OCI-LY7 (cell line): ENCODE results near the gene NTPCR. TPM values are rescaled to one million over a fixed set of nuclear protein-coding genes. Genes with fewer than 3 reads are reported as not detected.
"Not testable (repeated sequence)": the region's sequence is repeated elsewhere in the genome, so short reads cannot be mapped to it uniquely, and the experiment has no call there.

Experiments
- BruUV-seq: library from RNA; stranded (reverse); fragments of 400-500 nt; replicated peaks from 2 replicates; lab custom pipeline; 2021; lab: Mats Ljungman, UMichigan
- CTCF ChIA-PET: fragments of 300-600 bp; sonication (Branson Sonifier 250); formaldehyde crosslinking; loops from one replicate; lab custom pipeline; 2022; ENCODE audit warnings: antibody characterized with exemption; ENCODE audit not compliant: unreplicated experiment; lab: Charles Lee
- POLR2A ChIA-PET: fragments of 300-600 bp; sonication (Branson Sonifier 250); formaldehyde crosslinking; loops from one replicate; lab custom pipeline; 2022; ENCODE audit warnings: antibody characterized with exemption; lab: Charles Lee
- DNase-seq: peaks from one replicate; pipeline ENCODE4 v3.0.0-alpha.2; 2015; ENCODE audit warnings: low spot score
- H2AFZ ChIP-seq: fragments of 200-600 bp; sonication (generic), shearing (Covaris generic); 2 replicates; pipeline ENCODE4 v1.6.1; 2014; ENCODE audit warnings: mild to moderate bottlenecking, antibody characterized with exemption, low read length, moderate library complexity
- H3K27ac ChIP-seq: fragments of 200-600 bp; sonication (generic); 2 replicates; pipeline ENCODE4 v1.5.1; 2014; ENCODE audit warnings: mixed run types, low read depth, mild to moderate bottlenecking, moderate library complexity, low read length, inconsistent platforms; ENCODE audit not compliant: poor library complexity, severe bottlenecking
- H3K36me3 ChIP-seq: fragments of 200-600 bp; sonication (generic); 2 replicates; pipeline ENCODE4 v1.6.1; 2014; ENCODE audit warnings: mild to moderate bottlenecking, antibody characterized with exemption, low read length, moderate library complexity, mixed read lengths; ENCODE audit not compliant: insufficient read depth
- H3K4me1 ChIP-seq: fragments of 200-600 bp; sonication (generic); 2 replicates; pipeline ENCODE4 v1.5.1; 2014; ENCODE audit warnings: mild to moderate bottlenecking, low read length; ENCODE audit not compliant: insufficient read depth, poor library complexity, severe bottlenecking
- H3K4me2 ChIP-seq: fragments of 200-600 bp; sonication (generic); 2 replicates; pipeline ENCODE4 v1.6.1; 2014; ENCODE audit warnings: mild to moderate bottlenecking, low read length
- H3K4me3 ChIP-seq: fragments of 200-600 bp; sonication (generic); 2 replicates; pipeline ENCODE4 v1.5.1; 2014; ENCODE audit warnings: mild to moderate bottlenecking, low read depth, low read length; ENCODE audit not compliant: poor library complexity, severe bottlenecking
- H3K79me2 ChIP-seq: fragments of 200-600 bp; sonication (generic); 2 replicates; pipeline ENCODE4 v1.6.1; 2016; ENCODE audit warnings: low read depth, mild to moderate bottlenecking, low read length, moderate library complexity, mixed read lengths; ENCODE audit not compliant: insufficient read depth
- H3K9me2 ChIP-seq: fragments of 200-600 bp; sonication (generic); 2 replicates; pipeline ENCODE4 v1.6.1; 2016; ENCODE audit warnings: mild to moderate bottlenecking, low read length, mixed read lengths; ENCODE audit not compliant: insufficient read depth
- H3K9me3 ChIP-seq: fragments of 200-600 bp; sonication (generic); 2 replicates; pipeline ENCODE4 v1.6.1; 2014; ENCODE audit warnings: mild to moderate bottlenecking, mixed run types, low read length, mixed read lengths
- H4K20me1 ChIP-seq: fragments of 200-600 bp; sonication (generic); 2 replicates; pipeline ENCODE4 v1.6.1; 2014; ENCODE audit warnings: mild to moderate bottlenecking, antibody characterized with exemption, low read length, moderate library complexity, mixed read lengths; ENCODE audit not compliant: insufficient read depth
- CTCF ChIP-seq: fragments of 200-600 bp; sonication (generic); conservative IDR thresholded peaks from 2 replicates; pipeline ENCODE4 v1.5.1; 2014; ENCODE audit warnings: mild to moderate bottlenecking, antibody characterized with exemption, low read length, moderate library complexity, mixed read lengths
- EZH2phosphoT487 ChIP-seq: fragments of 200-600 bp; sonication (generic); IDR thresholded peaks from 2 replicates; pipeline ENCODE4 v1.6.1; 2018; ENCODE audit warnings: low read depth, borderline replicate concordance, mild to moderate bottlenecking, mixed run types, antibody characterized with exemption, low read length, moderate library complexity, mixed read lengths
- intact Hi-C: fragments of 100-400 bp; cut with micrococcal nuclease; formaldehyde crosslinking; loops from one replicate; pipeline ENCODE4 v1.10.0; 2022; ENCODE audit not compliant: unreplicated experiment
- total RNA-seq, 2 experiments: library from RNA; depleted of rRNA in 1 of 2; stranded (reverse); fragments of >200 nt in 1 of 2; shearing (Covaris generic) in 1 of 2; gene quantifications; 2 replicates each; pipeline ENCODE4 v1.2.3, GENCODE V29; 2014 to 2022

The NTPCR gene
- total RNA-seq, 2 experiments from 2014 or later, result 17.3 to 39.1 TPM

DNA sequence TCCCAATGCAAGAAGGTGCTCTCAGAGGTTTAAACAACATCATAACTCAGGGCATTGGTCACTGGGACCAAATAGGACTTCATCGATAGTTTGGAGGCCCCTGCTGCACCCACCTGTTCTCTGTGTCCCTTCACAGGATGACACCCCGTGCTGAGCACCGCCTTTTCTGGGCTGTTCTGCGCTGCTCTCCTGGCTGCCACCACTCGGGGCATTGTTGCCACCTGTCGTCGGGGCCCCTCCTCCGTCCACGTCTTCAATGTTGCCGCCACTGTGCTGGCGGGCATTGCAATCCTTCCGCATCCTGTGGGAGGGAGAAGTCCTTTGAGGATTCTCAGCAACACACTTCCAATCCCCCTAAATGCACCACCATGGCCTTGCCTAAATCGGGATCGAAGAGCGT lies 47.7 kb downstream of the NTPCR start:
- Histone ChIP-seq H3K9me3 (no peaks in the 10 kb centered on the region), H2AFZ (no peak overlapping the region), H4K20me1 (no peaks in the 10 kb centered on the region), H3K27ac (no peak overlapping the region), H3K4me2 (no peak overlapping the region), H3K36me3 (peaks cover 21% of the 10 kb centered on the region), H3K4me3 (no peak overlapping the region), H3K4me1 (no peaks in the 10 kb centered on the region), H3K9me2 (no peaks in the 10 kb centered on the region), H3K79me2 (no peaks in the 10 kb centered on the region)
- CTCF ChIA-PET, result no interaction called here
- TF ChIP-seq CTCF, result no peak
- no peak for TF ChIP-seq EZH2phosphoT487
- no peak for DNase-seq
- POLR2A ChIA-PET, result no interaction called here
- intact Hi-C loops, result no loop called here
- BruUV-seq, result no TSS peak

DNA sequence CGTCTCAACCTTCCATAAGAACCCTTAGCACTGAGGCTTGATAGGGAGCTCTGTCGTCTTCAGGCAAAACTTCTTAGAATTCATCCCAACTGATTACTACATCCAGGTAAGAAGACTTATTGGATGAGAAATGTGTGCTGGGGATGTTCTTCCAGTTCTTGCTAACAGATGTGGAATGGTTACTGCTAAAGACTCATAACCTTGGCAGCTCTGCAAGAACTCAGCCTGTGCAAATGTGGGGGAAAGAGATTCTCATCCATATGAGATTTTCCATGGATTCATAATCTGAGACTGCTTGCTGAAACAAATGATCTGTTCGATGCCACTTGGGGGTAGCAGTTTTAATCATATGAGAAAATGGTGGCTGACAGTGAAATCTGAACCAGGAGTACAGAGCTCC lies 48.2 kb downstream of the NTPCR start:
- Histone ChIP-seq H4K20me1 (no peaks in the 10 kb centered on the region), H3K36me3 (peaks cover 21% of the 10 kb centered on the region), H2AFZ (no peak overlapping the region), H3K4me1 (no peaks in the 10 kb centered on the region), H3K9me3 (no peaks in the 10 kb centered on the region), H3K4me3 (no peak overlapping the region), H3K27ac (no peak overlapping the region), H3K79me2 (no peaks in the 10 kb centered on the region), H3K4me2 (no peak overlapping the region), H3K9me2 (no peaks in the 10 kb centered on the region)
- POLR2A ChIA-PET, result no interaction called here
- intact Hi-C loops, result no loop called here
- DNase-seq, result no peak
- CTCF ChIA-PET, result no interaction called here
- no TSS peak for BruUV-seq
- no peak for TF ChIP-seq CTCF
- TF ChIP-seq EZH2phosphoT487, result no peak

DNA sequence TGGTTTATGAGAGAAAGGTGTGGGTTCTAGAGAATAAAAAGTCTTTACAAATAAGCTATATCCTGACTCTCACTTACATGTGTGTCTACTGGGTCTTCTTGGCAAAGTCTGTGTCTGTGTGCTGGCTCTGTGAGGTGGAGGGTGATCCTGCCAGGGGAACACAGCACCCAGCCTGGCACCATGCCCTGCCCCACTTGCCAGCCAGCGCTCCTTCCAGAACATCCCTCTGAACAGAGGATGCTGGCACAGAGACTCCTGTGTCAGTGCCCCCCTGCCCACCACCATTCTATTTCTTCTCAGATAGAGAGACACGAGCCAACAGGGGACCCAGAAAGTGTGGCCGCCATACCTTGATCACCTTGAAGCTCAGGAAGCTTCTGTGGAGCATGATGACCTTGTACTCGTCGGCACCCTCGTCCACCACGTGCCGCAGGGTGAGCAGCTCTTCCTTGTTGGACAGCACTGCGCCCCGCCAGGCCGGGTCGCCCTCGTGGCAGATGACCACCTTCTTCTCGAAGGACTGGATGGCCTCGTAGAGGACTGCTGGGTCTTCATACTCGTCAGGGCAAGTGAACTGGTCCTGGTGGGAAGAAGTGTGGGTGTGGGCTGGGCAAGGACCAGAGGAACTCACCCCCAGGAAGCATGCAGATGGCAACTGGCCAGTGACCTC lies 49.7 kb downstream of the NTPCR start:
- no peak for DNase-seq
- no peaks in the 10 kb centered on the region for H3K4me1 ChIP-seq
- BruUV-seq, result no TSS peak
- H3K4me2 ChIP-seq, result no peak overlapping the region
- no peaks in the 10 kb centered on the region for H3K79me2 ChIP-seq
- H3K4me3 ChIP-seq, result no peak overlapping the region
- H3K9me2 ChIP-seq, result no peaks in the 10 kb centered on the region
- intact Hi-C loops, result no loop called here
- CTCF ChIA-PET, result no interaction called here
- H3K36me3 ChIP-seq, result peaks cover 15% of the 10 kb centered on the region
- no peaks in the 10 kb centered on the region for H4K20me1 ChIP-seq
- POLR2A ChIA-PET, result interaction anchor here (0.5 to 1.1 kb wide), 3 partner anchors 16 to 206 kb away, joined by 3 read pairs; no protein-coding TSS in a partner anchor
- TF ChIP-seq CTCF, result no peak
- no peaks in the 10 kb centered on the region for H3K9me3 ChIP-seq
- H3K27ac ChIP-seq, result no peak overlapping the region
- H2AFZ ChIP-seq, result no peak overlapping the region

- H3K36me3 ChIP-seq, CTCF ChIA-PET, intact Hi-C loops, H3K27ac ChIP-seq, H4K20me1 ChIP-seq, POLR2A ChIA-PET, H3K4me2 ChIP-seq, H2AFZ ChIP-seq, H3K4me3 ChIP-seq, H3K9me2 ChIP-seq, DNase-seq, H3K79me2 ChIP-seq, BruUV-seq, H3K4me1 ChIP-seq, H3K9me3 ChIP-seq: not testable (repeated sequence)
Measured at GRCh38 chr1:233003638-233004037, 53.2 kb downstream of the NTPCR start.
